Right ventricle myocardium inferior (tissue), 1 donor: ENCODE measurements around the gene MVB12B. TPM values are rescaled to one million over a fixed set of nuclear protein-coding genes. Genes with fewer than 3 reads are reported as not detected.
A peak's percentile ranks its signal among the peaks of the same experiment; 100 is the strongest.

Experiments used
- ATAC-seq: fragments of 200-7000 bp; cut with Tn5 transposase; one replicate; pipeline ENCODE4 v1.9.1; 2020; ENCODE audit warnings: mild to moderate bottlenecking, moderate library complexity
- DNase-seq: peaks from one replicate; pipeline ENCODE4 v3.0.0; 2021; ENCODE audit errors: missing footprints
- intact Hi-C: fragments of 100-400 bp; cut with DNase I; formaldehyde crosslinking; loops from one replicate; pipeline ENCODE4 v1.11.0; 2022
- total RNA-seq: library from RNA; stranded (reverse); fragmentation: NEBNext Ultra II Directional; extraction: Animal tissue kit (Norgen Biotek cat#: 25700); gene quantifications from one replicate; pipeline ENCODE4 v1.2.1, GENCODE V29; 2021
- donor health status: DM: no; HTN: yes; CAD: no; lungs with severe emphysema.

MVB12B gene
- total RNA-seq, 1 donor from 2014 or later = 12.7 TPM

- intact Hi-C loops = loop anchor here (2.0 kb wide), 1 partner anchor 88 kb away; no protein-coding TSS in a partner anchor
- ATAC-seq = no peak
Measured at GRCh38 chr9:126488310-126488709, 161.7 kb downstream of the MVB12B start.

GRCh38 chr9:126488881-126489404, 162.3 kb downstream of the MVB12B start:
- intact Hi-C loops = loop anchor here (2.0 kb wide), 1 partner anchor 88 kb away; no protein-coding TSS in a partner anchor
- ATAC-seq (no peak), DNase-seq (no peak)

More at GRCh38 chr9:126488310-126488709, 161.7 kb downstream of the MVB12B start:
- DNase-seq = no peak

GRCh38 chr9:126489581-126490213, 163.1 kb downstream of the MVB12B start:
- ATAC-seq (peak; percentile 34), DNase-seq (no peak)
- intact Hi-C loops = loop anchor here (2.0 to 10.0 kb wide), 4 partner anchors 89 to 1085 kb away; no protein-coding TSS in a partner anchor

- DNase-seq (no peak), ATAC-seq (no peak)
Measured at GRCh38 chr9:126490214-126490631, 163.6 kb downstream of the MVB12B start.

GRCh38 chr9:126490871-126491567, 164.4 kb downstream of the MVB12B start:
- intact Hi-C loops = loop anchor here (2.0 to 10.0 kb wide), 3 partner anchors 174 to 1086 kb away; no protein-coding TSS in a partner anchor
- ATAC-seq (peak; percentile 61), DNase-seq (no peak)

More at GRCh38 chr9:126490214-126490631, 163.6 kb downstream of the MVB12B start:
- intact Hi-C loops = loop anchor here (2.0 to 10.0 kb wide), 3 partner anchors 173 to 1085 kb away; no protein-coding TSS in a partner anchor

GRCh38 chr9:126491568-126491879, 164.9 kb downstream of the MVB12B start:
- intact Hi-C loops = loop anchor here (2.0 to 10.0 kb wide), 3 partner anchors 174 to 1087 kb away; no protein-coding TSS in a partner anchor
- ATAC-seq (no peak), DNase-seq (no peak)

GRCh38 chr9:126491949-126492348, 165.3 kb downstream of the MVB12B start:
- DNase-seq = no peak
- intact Hi-C loops = loop anchor here (2.0 to 10.0 kb wide), 3 partner anchors 175 to 1087 kb away; no protein-coding TSS in a partner anchor
- no peak for ATAC-seq

GRCh38 chr9:126494264-126494663, 167.6 kb downstream of the MVB12B start:
- intact Hi-C loops = loop anchor here (5.0 to 10.0 kb wide), 2 partner anchors 177 to 1089 kb away; no protein-coding TSS in a partner anchor
- ATAC-seq (no peak), DNase-seq (no peak)

- intact Hi-C loops = loop anchor here (5.0 to 10.0 kb wide), 2 partner anchors 177 to 1090 kb away; no protein-coding TSS in a partner anchor
- no peak for DNase-seq
- ATAC-seq = no peak
Measured at GRCh38 chr9:126494746-126495145, 168.1 kb downstream of the MVB12B start.

GRCh38 chr9:126495411-126496180, 169.0 kb downstream of the MVB12B start:
- no peak for ATAC-seq
- intact Hi-C loops = loop anchor here (10.0 kb wide), 1 partner anchor 1091 kb away; no protein-coding TSS in a partner anchor
- DNase-seq = no peak

GRCh38 chr9:126496181-126496576, 169.6 kb downstream of the MVB12B start:
- DNase-seq (no peak), ATAC-seq (no peak)
- intact Hi-C loops = loop anchor here (10.0 kb wide), 1 partner anchor 1091 kb away; no protein-coding TSS in a partner anchor

- DNase-seq (no peak), ATAC-seq (no peak)
- intact Hi-C loops = loop anchor here (10.0 kb wide), 1 partner anchor 1092 kb away; no protein-coding TSS in a partner anchor
Measured at GRCh38 chr9:126496781-126497659, 170.4 kb downstream of the MVB12B start.

GRCh38 chr9:126497660-126498275, 171.1 kb downstream of the MVB12B start:
- intact Hi-C loops = loop anchor here (10.0 kb wide), 1 partner anchor 1093 kb away; no protein-coding TSS in a partner anchor
- no peak for ATAC-seq

GRCh38 chr9:126498331-126498730, 171.7 kb downstream of the MVB12B start:
- ATAC-seq = no peak
- intact Hi-C loops = loop anchor here (10.0 kb wide), 1 partner anchor 1094 kb away; no protein-coding TSS in a partner anchor
- DNase-seq = no peak

More at GRCh38 chr9:126497660-126498275, 171.1 kb downstream of the MVB12B start:
- no peak for DNase-seq

GRCh38 chr9:126499005-126499910, 172.6 kb downstream of the MVB12B start:
- peak; percentile 87 for DNase-seq
- peak; percentile 67 for ATAC-seq
- intact Hi-C loops = loop anchor here (10.0 kb wide), 1 partner anchor 1094 kb away; no protein-coding TSS in a partner anchor
